Loucy (cell line): ENCODE data around the gene KRTAP10-4.

ENCODE experiments used
- CTCF ChIP-seq: fragments of 200-600 bp; sonication (generic); conservative IDR thresholded peaks from 2 replicates; pipeline ENCODE4 v1.5.1; 2014; ENCODE audit warnings: mild to moderate bottlenecking, antibody characterized with exemption, low read length
- EZH2phosphoT487 ChIP-seq: fragments of 200-600 bp; IDR thresholded peaks from 2 replicates; pipeline ENCODE4 v1.6.1; 2018; ENCODE audit warnings: antibody characterized with exemption, mild to moderate bottlenecking, moderate library complexity, borderline replicate concordance

DNA sequence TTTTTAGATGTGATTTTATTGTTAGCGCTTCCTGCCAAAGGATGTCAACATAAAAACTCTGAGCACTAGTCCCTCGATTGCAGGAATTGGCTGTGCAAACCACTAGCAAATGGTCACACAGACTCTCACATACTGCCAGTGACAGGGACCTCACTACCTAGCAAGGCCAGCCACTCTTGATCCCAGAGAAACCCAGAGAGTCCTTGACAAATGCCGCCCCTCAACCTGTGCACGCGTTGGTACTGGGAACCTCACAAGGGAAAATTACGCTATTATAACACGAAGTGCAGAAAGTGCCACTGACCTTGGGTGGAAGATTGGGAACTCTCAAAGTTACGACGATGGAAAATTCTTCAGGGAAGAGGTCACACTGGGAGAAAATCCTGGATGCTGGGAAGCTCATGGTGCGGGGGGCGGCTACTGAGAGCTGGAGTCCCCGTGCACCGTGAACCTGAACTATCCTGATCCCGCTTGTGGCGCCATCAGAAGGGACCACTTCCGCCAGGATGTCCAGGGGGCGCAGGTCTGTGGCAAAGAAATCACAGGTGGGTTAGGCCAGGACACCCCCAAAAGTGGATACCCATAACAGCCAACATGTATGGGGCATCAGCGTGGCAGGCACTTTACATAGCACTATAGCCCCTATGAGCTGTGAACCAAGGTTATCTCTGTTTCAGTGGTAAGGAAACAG lies 5.9 kb upstream of the KRTAP10-4 start:
- no peak for TF ChIP-seq CTCF
- no peak for TF ChIP-seq EZH2phosphoT487
